Measurements from ENCODE around the gene SSH2.
"Not testable (repeated sequence)": the region's sequence is repeated elsewhere in the genome, so short reads cannot be mapped to it uniquely, and the experiment has no call there.

The SSH2 gene

GRCh38 chr17:29726715-29727252 is 203.2 kb downstream of the SSH2 start:
- DNase-seq = no peak

- DNase-seq = not testable (repeated sequence)
Measured at GRCh38 chr17:29725408-29725807, 204.6 kb downstream of the SSH2 start.

- no peak for DNase-seq
Measured at GRCh38 chr17:29723278-29724047, 206.6 kb downstream of the SSH2 start.

- no peak for DNase-seq
Measured at GRCh38 chr17:29722411-29723198, 207.4 kb downstream of the SSH2 start.

- no peak for DNase-seq
Measured at GRCh38 chr17:29720551-29720950, 209.5 kb downstream of the SSH2 start.

- DNase-seq = no peak
Measured at GRCh38 chr17:29719469-29719868, 210.6 kb downstream of the SSH2 start.

GRCh38 chr17:29718446-29719039 is 211.5 kb downstream of the SSH2 start:
- no peak for DNase-seq

- no peak for DNase-seq
Measured at GRCh38 chr17:29717817-29718216, 212.2 kb downstream of the SSH2 start.

- DNase-seq = no peak
Measured at GRCh38 chr17:29716566-29716965, 213.5 kb downstream of the SSH2 start.

- no peak for DNase-seq
Measured at GRCh38 chr17:29715680-29716079, 214.3 kb downstream of the SSH2 start.

- no peak for DNase-seq
Measured at GRCh38 chr17:29714146-29714545, 215.9 kb downstream of the SSH2 start.

GRCh38 chr17:29713626-29714025 is 216.4 kb downstream of the SSH2 start:
- no peak for DNase-seq

GRCh38 chr17:29711588-29712385 is 218.2 kb downstream of the SSH2 start:
- DNase-seq = no peak

GRCh38 chr17:29710891-29711418 is 219.1 kb downstream of the SSH2 start:
- DNase-seq = no peak

- no peak for DNase-seq
Measured at GRCh38 chr17:29710520-29710884, 219.5 kb downstream of the SSH2 start.

- no peak for DNase-seq
Measured at GRCh38 chr17:29709866-29710519, 220.0 kb downstream of the SSH2 start.

- DNase-seq = no peak
Measured at GRCh38 chr17:29707212-29707571, 222.8 kb downstream of the SSH2 start.

GRCh38 chr17:29706045-29706431 is 224.0 kb downstream of the SSH2 start:
- DNase-seq = no peak

- DNase-seq = no peak
Measured at GRCh38 chr17:29705386-29705785, 224.6 kb downstream of the SSH2 start.

- no peak for DNase-seq
Measured at GRCh38 chr17:29699283-29699682, 230.7 kb downstream of the SSH2 start.

- DNase-seq = no peak
Measured at GRCh38 chr17:29698837-29699236, 231.2 kb downstream of the SSH2 start.

Measured in NCI-H1930 (cell line).